BJ (cell line): ENCODE results near the gene WBP1L. TPM values are rescaled to one million over a fixed set of nuclear protein-coding genes. Genes with fewer than 3 reads are reported as not detected.
A peak's percentile ranks its signal among the peaks of the same experiment; 100 is the strongest.

Experiments used
- CTCF ChIA-PET: fragments of 350-600 bp; formaldehyde crosslinking; extraction: SDS; loops from one replicate; lab custom pipeline; 2021; ENCODE audit warnings: antibody characterized with exemption, inconsistent platforms; lab: Yijun Ruan, JAX
- POLR2A ChIA-PET: fragments of 300-600 bp; sonication (Branson Sonifier 250); formaldehyde crosslinking; extraction: SDS; loops from one replicate; lab custom pipeline; 2021; ENCODE audit warnings: antibody characterized with exemption; lab: Charles Lee
- DNase-seq: peaks from one replicate; pipeline ENCODE4 v3.0.0-alpha.2; 2011; ENCODE audit warnings: low read depth
- H3K27me3 ChIP-seq: 2 replicates; pipeline ENCODE4 v1.6.0; 2011; ENCODE audit warnings: low read length; ENCODE audit not compliant: control insufficient read depth, insufficient read depth
- H3K36me3 ChIP-seq: 2 replicates; pipeline ENCODE4 v1.5.1; 2011; ENCODE audit warnings: low read length; ENCODE audit not compliant: control insufficient read depth, insufficient read depth
- H3K4me3 ChIP-seq: 2 replicates; pipeline ENCODE4 v1.5.1; 2011; ENCODE audit warnings: low read depth, mild to moderate bottlenecking, control low read depth, low read length
- CTCF ChIP-seq: IDR thresholded peaks from 2 replicates; pipeline ENCODE4 v1.5.1; 2011; ENCODE audit warnings: low read depth, mild to moderate bottlenecking, control low read depth, inconsistent platforms, low read length, moderate library complexity; ENCODE audit not compliant: insufficient read depth
- polyA plus RNA-seq: library from polyadenylated mRNA; depleted of rRNA; stranded (reverse); fragments of >200 nt; gene quantifications from 2 replicates; pipeline ENCODE4 v1.2.3, GENCODE V29; 2011

WBP1L gene
- polyA plus RNA-seq, 1 experiment: 52.4 TPM

- Histone ChIP-seq H3K27me3 (no peaks in the 10 kb centered on the region), H3K4me3 (no peak overlapping the region), H3K36me3 (no peaks in the 10 kb centered on the region)
- ChIA-PET POLR2A (no interaction called here), CTCF (interaction anchor here (1.0 kb wide), 1 partner anchor 131 kb away, joined by 3 read pairs; no protein-coding TSS in a partner anchor)
- DNase-seq: no peak
- TF ChIP-seq CTCF: no peak
These were observed 42.1 kb downstream of the WBP1L start for GRCh38 chr10:102785818-102786217.

- POLR2A ChIA-PET: no interaction called here
- no peak for TF ChIP-seq CTCF
- DNase-seq: peak; percentile 49
- Histone ChIP-seq H3K4me3 (no peak overlapping the region), H3K36me3 (no peaks in the 10 kb centered on the region), H3K27me3 (no peaks in the 10 kb centered on the region)
- CTCF ChIA-PET: interaction anchor here (0.5 kb wide), 1 partner anchor 35 kb away, joined by 3 read pairs; no protein-coding TSS in a partner anchor
These were observed 48.1 kb downstream of the WBP1L start for GRCh38 chr10:102791754-102792395.

- CTCF ChIA-PET: interaction anchor here (1.3 kb wide), 1 partner anchor 15 kb away, joined by 3 read pairs; no protein-coding TSS in a partner anchor
- H3K36me3 ChIP-seq: peaks cover 14% of the 10 kb centered on the region
- POLR2A ChIA-PET: no interaction called here
These were observed 52.0 kb downstream of the WBP1L start for GRCh38 chr10:102795453-102796406.

GRCh38 chr10:102796407-102797176 lies 52.8 kb downstream of the WBP1L start:
- ChIA-PET CTCF (interaction anchor here (1.3 kb wide), 1 partner anchor 16 kb away, joined by 3 read pairs; no protein-coding TSS in a partner anchor), POLR2A (no interaction called here)
- peaks cover 14% of the 10 kb centered on the region for H3K36me3 ChIP-seq
- H3K27me3 ChIP-seq: no peaks in the 10 kb centered on the region
- no peak for TF ChIP-seq CTCF
- no peak overlapping the region for H3K4me3 ChIP-seq
- DNase-seq: no peak

More at GRCh38 chr10:102795453-102796406, 52.0 kb downstream of the WBP1L start:
- DNase-seq: no peak
- H3K27me3 ChIP-seq: no peaks in the 10 kb centered on the region
- TF ChIP-seq CTCF: no peak
- no peak overlapping the region for H3K4me3 ChIP-seq
